NCI-H146 (cell line): ENCODE measurements around the gene MBIP.

Source experiments
- DNase-seq: peaks from one replicate; lab custom pipeline; 2025; lab: John Stamatoyannopoulos, UW

MBIP gene

GRCh38 chr14:36264595-36264994, 55.8 kb downstream of the MBIP start:
- DNase-seq = no peak

GRCh38 chr14:36264107-36264506, 56.3 kb downstream of the MBIP start:
- DNase-seq = no peak

- DNase-seq = no peak
Observed at GRCh38 chr14:36260970-36261640, 59.3 kb downstream of the MBIP start.

GRCh38 chr14:36258241-36258640, 62.2 kb downstream of the MBIP start:
- no peak for DNase-seq

- DNase-seq = no peak
Observed at GRCh38 chr14:36256126-36256801, 64.2 kb downstream of the MBIP start.

GRCh38 chr14:36254020-36254624, 66.3 kb downstream of the MBIP start:
- no peak for DNase-seq
